GM12874 (cell line): ENCODE measurements around the gene JCAD.

Experiments
- CTCF ChIP-seq: IDR thresholded peaks from 2 replicates; pipeline ENCODE4 v1.5.1; 2011; ENCODE audit warnings: low read depth, mild to moderate bottlenecking, control low read depth, low read length, moderate library complexity; ENCODE audit not compliant: insufficient read depth

JCAD gene

GRCh38 chr10:30006410-30006809 is 53.0 kb downstream of the JCAD start:
- TF ChIP-seq CTCF = no peak

GRCh38 chr10:30002426-30003266 is 56.7 kb downstream of the JCAD start:
- TF ChIP-seq CTCF = peak; percentile 95

- no peak for TF ChIP-seq CTCF
Observed at GRCh38 chr10:30000802-30001571, 58.4 kb downstream of the JCAD start.

- TF ChIP-seq CTCF = peak; percentile 100
Observed at GRCh38 chr10:29998142-29998808, 61.1 kb downstream of the JCAD start.

- no peak for TF ChIP-seq CTCF
Observed at GRCh38 chr10:29994811-29995210, 64.6 kb downstream of the JCAD start.

GRCh38 chr10:29993319-29993915 is 66.0 kb downstream of the JCAD start:
- TF ChIP-seq CTCF = no peak

- TF ChIP-seq CTCF = no peak
Observed at GRCh38 chr10:29992914-29993313, 66.5 kb downstream of the JCAD start.
